ENCODE measurements around the gene RFX4.

DNA sequence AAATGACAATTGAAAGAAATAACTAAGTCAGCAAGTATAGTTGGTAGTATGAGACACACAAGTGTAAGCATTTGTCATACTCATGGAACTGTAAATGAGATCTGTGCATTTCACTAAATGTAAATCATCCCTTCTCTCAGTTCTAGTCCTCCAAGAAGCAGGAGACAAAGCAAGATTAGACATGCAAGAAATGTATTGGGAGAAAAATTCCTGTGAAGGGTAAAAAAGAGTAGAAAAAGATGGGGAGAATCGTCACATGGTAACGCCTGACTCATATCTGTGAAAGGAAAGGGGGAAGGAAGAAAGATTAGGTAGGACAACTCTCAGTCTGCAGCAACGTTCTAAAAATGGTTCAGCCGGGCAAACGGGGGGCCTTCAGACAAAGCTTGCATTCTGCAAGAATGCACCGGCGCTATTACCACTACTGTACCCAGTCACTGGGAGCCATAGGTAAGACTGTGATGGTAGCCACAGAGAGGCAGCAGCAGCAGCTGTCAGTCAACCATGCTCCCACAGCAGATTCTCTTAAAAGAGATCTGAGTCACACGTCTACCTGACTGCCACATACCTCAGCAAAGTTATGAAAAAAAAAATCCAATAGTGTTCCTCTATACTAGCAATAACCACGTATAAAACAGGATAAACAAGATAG lies 18.0 kb upstream of the RFX4 start:
- TF ChIP-seq, protein P1, sequence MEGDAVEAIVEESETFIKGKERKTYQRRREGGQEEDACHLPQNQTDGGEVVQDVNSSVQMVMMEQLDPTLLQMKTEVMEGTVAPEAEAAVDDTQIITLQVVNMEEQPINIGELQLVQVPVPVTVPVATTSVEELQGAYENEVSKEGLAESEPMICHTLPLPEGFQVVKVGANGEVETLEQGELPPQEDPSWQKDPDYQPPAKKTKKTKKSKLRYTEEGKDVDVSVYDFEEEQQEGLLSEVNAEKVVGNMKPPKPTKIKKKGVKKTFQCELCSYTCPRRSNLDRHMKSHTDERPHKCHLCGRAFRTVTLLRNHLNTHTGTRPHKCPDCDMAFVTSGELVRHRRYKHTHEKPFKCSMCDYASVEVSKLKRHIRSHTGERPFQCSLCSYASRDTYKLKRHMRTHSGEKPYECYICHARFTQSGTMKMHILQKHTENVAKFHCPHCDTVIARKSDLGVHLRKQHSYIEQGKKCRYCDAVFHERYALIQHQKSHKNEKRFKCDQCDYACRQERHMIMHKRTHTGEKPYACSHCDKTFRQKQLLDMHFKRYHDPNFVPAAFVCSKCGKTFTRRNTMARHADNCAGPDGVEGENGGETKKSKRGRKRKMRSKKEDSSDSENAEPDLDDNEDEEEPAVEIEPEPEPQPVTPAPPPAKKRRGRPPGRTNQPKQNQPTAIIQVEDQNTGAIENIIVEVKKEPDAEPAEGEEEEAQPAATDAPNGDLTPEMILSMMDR (conservative IDR thresholded peaks at IDR 0.05), result no peak
- TF ChIP-seq ZFX (IDR thresholded peaks at IDR 0.05), result no peak

Data from C4-2B (cell line).